Cortex of kidney (tissue), 1 donor: ENCODE results near the gene CNOT9.

ENCODE experiments used
- DNase-seq: peaks from one replicate; lab custom pipeline; 2025; lab: John Stamatoyannopoulos, UW

CNOT9 gene

GRCh38 chr2:218577482-218578220 is 9.0 kb downstream of the CNOT9 start:
- DNase-seq: no peak

- no peak for DNase-seq
Measured at GRCh38 chr2:218578272-218578877, 9.7 kb downstream of the CNOT9 start.

GRCh38 chr2:218582076-218582475 is 13.4 kb downstream of the CNOT9 start:
- DNase-seq: no peak

- no peak for DNase-seq
Measured at GRCh38 chr2:218583983-218584850, 15.6 kb downstream of the CNOT9 start.

- no peak for DNase-seq
Measured at GRCh38 chr2:218585541-218585940, 16.9 kb downstream of the CNOT9 start.

GRCh38 chr2:218605432-218605831 is 36.8 kb downstream of the CNOT9 start:
- no peak for DNase-seq

- DNase-seq: no peak
Measured at GRCh38 chr2:218607436-218608115, 38.9 kb downstream of the CNOT9 start, which contains the start of gene PLCD4. PLCD4 (plus strand) TSS chr2:218607899; CDS start chr2:218615740, 7,841 bp downstream.

GRCh38 chr2:218615868-218616315 is 47.3 kb downstream of the CNOT9 start:
- DNase-seq: no peak

- no peak for DNase-seq
Measured at GRCh38 chr2:218618102-218618860, 49.6 kb downstream of the CNOT9 start.

- DNase-seq: no peak
Measured at GRCh38 chr2:218621007-218621406, 52.4 kb downstream of the CNOT9 start.

- no peak for DNase-seq
Measured at GRCh38 chr2:218622606-218623365, 54.1 kb downstream of the CNOT9 start.

- DNase-seq: no peak
Measured at GRCh38 chr2:218623366-218623705, 54.7 kb downstream of the CNOT9 start.

GRCh38 chr2:218626369-218626768 is 57.7 kb downstream of the CNOT9 start:
- no peak for DNase-seq

GRCh38 chr2:218627939-218628338 is 59.3 kb downstream of the CNOT9 start:
- no peak for DNase-seq

- no peak for DNase-seq
Measured at GRCh38 chr2:218631837-218632236, 63.2 kb downstream of the CNOT9 start.

GRCh38 chr2:218635719-218636118 is 67.1 kb downstream of the CNOT9 start:
- no peak for DNase-seq

GRCh38 chr2:218638372-218638771 is 69.7 kb downstream of the CNOT9 start:
- no peak for DNase-seq

GRCh38 chr2:218642121-218642656 is 73.5 kb downstream of the CNOT9 start:
- DNase-seq: no peak

- no peak for DNase-seq
Measured at GRCh38 chr2:218642786-218643185, 74.1 kb downstream of the CNOT9 start.

- DNase-seq: no peak
Measured at GRCh38 chr2:218643751-218644310, 75.2 kb downstream of the CNOT9 start.
